Lower lobe of right lung (tissue), 2 donors: ENCODE measurements around the gene COL26A1. TPM values are rescaled to one million over a fixed set of nuclear protein-coding genes. Genes with fewer than 3 reads are reported as not detected.

ENCODE experiments used
- ATAC-seq, 2 donors: fragments of 200-7000 bp; cut with Tn5 transposase; one replicate each; pipeline ENCODE4 v1.9.1; 2020 to 2022; ENCODE audit warnings: mild to moderate bottlenecking in 2 of 2, moderate library complexity in 2 of 2
- DNase-seq: peaks from one replicate; pipeline ENCODE4 v3.0.0-alpha.2; 2020
- H3K27ac ChIP-seq: fragments of 200-600 bp; one replicate; pipeline ENCODE4 v1.8.0; 2022
- H3K27me3 ChIP-seq: fragments of 200-600 bp; one replicate; pipeline ENCODE4 v1.8.0; 2022; ENCODE audit warnings: low read depth
- H3K36me3 ChIP-seq: fragments of 200-600 bp; one replicate; pipeline ENCODE4 v1.8.0; 2022; ENCODE audit warnings: mild to moderate bottlenecking
- H3K4me1 ChIP-seq: fragments of 200-600 bp; one replicate; pipeline ENCODE4 v1.8.0; 2022
- H3K4me3 ChIP-seq: fragments of 200-600 bp; one replicate; pipeline ENCODE4 v1.8.0; 2022; ENCODE audit warnings: mild to moderate bottlenecking
- H3K9me3 ChIP-seq: fragments of 200-600 bp; one replicate; pipeline ENCODE4 v1.8.0; 2022
- CTCF ChIP-seq: fragments of 200-600 bp; IDR thresholded peaks from one replicate; pipeline ENCODE4 v1.8.0; 2022; ENCODE audit warnings: antibody characterized with exemption, mild to moderate bottlenecking
- intact Hi-C: fragments of 100-400 bp; cut with DNase I; formaldehyde crosslinking; loops from one replicate; pipeline ENCODE4 v1.11.0; 2022
- total RNA-seq: library from RNA; stranded (reverse); fragmentation: NEBNext Ultra II Directional; extraction: Animal tissue kit (Norgen Biotek cat#: 25700); gene quantifications from one replicate; pipeline ENCODE4 v1.2.1, GENCODE V29; 2021
- donor health status: DM: no; HTN: yes; CAD: no; lungs with severe emphysema.

The COL26A1 gene
- total RNA-seq, 1 donor from 2014 or later, result 0.24 TPM

- no peaks in the 10 kb centered on the region for H3K9me3 ChIP-seq
- H3K27ac ChIP-seq, result no peak overlapping the region
- ATAC-seq, result no peak
- no peak for DNase-seq
- H3K27me3 ChIP-seq, result peaks cover 17% of the 10 kb centered on the region
- H3K36me3 ChIP-seq, result no peaks in the 10 kb centered on the region
- TF ChIP-seq CTCF, result no peak
- no peaks in the 10 kb centered on the region for H3K4me1 ChIP-seq
- intact Hi-C loops, result no loop called here
- H3K4me3 ChIP-seq, result no peak overlapping the region
These were observed 149.3 kb downstream of the COL26A1 start for GRCh38 chr7:101511965-101512364.

- H3K9me3 ChIP-seq, result no peaks in the 10 kb centered on the region
- TF ChIP-seq CTCF, result no peak
- ATAC-seq, result no peak
- no peak for DNase-seq
- H3K4me3 ChIP-seq, result no peak overlapping the region
- H3K27ac ChIP-seq, result no peak overlapping the region
- H3K36me3 ChIP-seq, result no peaks in the 10 kb centered on the region
- no peaks in the 10 kb centered on the region for H3K4me1 ChIP-seq
- H3K27me3 ChIP-seq, result peaks cover 12% of the 10 kb centered on the region
- intact Hi-C loops, result no loop called here
These were observed 154.2 kb downstream of the COL26A1 start for GRCh38 chr7:101516851-101517250.

- peaks cover 8% of the 10 kb centered on the region for H3K27me3 ChIP-seq
- no peak for TF ChIP-seq CTCF
These were observed 154.6 kb downstream of the COL26A1 start for GRCh38 chr7:101517304-101517703.

GRCh38 chr7:101518336-101518735, 155.7 kb downstream of the COL26A1 start:
- ATAC-seq (peak; percentile 19 to 52), DNase-seq (no peak)
- H3K27ac ChIP-seq, result no peak overlapping the region
- H3K27me3 ChIP-seq, result peaks cover 7% of the 10 kb centered on the region
- intact Hi-C loops, result no loop called here
- no peaks in the 10 kb centered on the region for H3K9me3 ChIP-seq
- no peak overlapping the region for H3K4me3 ChIP-seq
- no peaks in the 10 kb centered on the region for H3K36me3 ChIP-seq
- TF ChIP-seq CTCF, result no peak
- no peaks in the 10 kb centered on the region for H3K4me1 ChIP-seq

More at GRCh38 chr7:101517304-101517703, 154.6 kb downstream of the COL26A1 start:
- H3K4me1 ChIP-seq, result no peaks in the 10 kb centered on the region
- intact Hi-C loops, result no loop called here
- H3K9me3 ChIP-seq, result no peaks in the 10 kb centered on the region
- no peak overlapping the region for H3K4me3 ChIP-seq
- H3K27ac ChIP-seq, result no peak overlapping the region
- ATAC-seq (no peak), DNase-seq (no peak)
- H3K36me3 ChIP-seq, result no peaks in the 10 kb centered on the region

- ATAC-seq, result peak; percentile 21 to 35
- Histone ChIP-seq H3K4me1 (no peaks in the 10 kb centered on the region), H3K9me3 (no peaks in the 10 kb centered on the region), H3K27me3 (peaks cover 4% of the 10 kb centered on the region), H3K36me3 (no peaks in the 10 kb centered on the region), H3K27ac (no peak overlapping the region), H3K4me3 (no peak overlapping the region)
- intact Hi-C loops, result no loop called here
- no peak for TF ChIP-seq CTCF
- no peak for DNase-seq
These were observed 156.8 kb downstream of the COL26A1 start for GRCh38 chr7:101519324-101520023.
